Activated CD4-positive, alpha-beta T cell treated with anti-CD3 and anti-CD28 coated beads, Interleukin-10, Interleukin-2, amounts not matched to agents 100 ng/mL and 50 ng/mL, durations not matched to agents 16 hours and 8 hours (primary cell): ENCODE measurements around the gene OXCT2.

Experiments
- DNase-seq: peaks from one replicate; pipeline ENCODE4 v3.0.0-alpha.2; 2020

The OXCT2 gene

GRCh38 chr1:39729030-39729429 is 42.1 kb downstream of the OXCT2 start:
- DNase-seq: no peak

GRCh38 chr1:39727932-39728317 is 43.2 kb downstream of the OXCT2 start:
- DNase-seq: no peak

- DNase-seq: peak; percentile 57
These were observed 43.8 kb downstream of the OXCT2 start for GRCh38 chr1:39727221-39727931.

- no peak for DNase-seq
These were observed 44.5 kb downstream of the OXCT2 start for GRCh38 chr1:39726600-39726999.

- DNase-seq: no peak
These were observed 48.7 kb downstream of the OXCT2 start for GRCh38 chr1:39722495-39722894.

GRCh38 chr1:39721664-39722063 is 49.5 kb downstream of the OXCT2 start:
- no peak for DNase-seq

GRCh38 chr1:39720094-39720999 is 50.8 kb downstream of the OXCT2 start:
- peak; percentile 74 for DNase-seq
